Central memory CD8-positive, alpha-beta T cell (primary cell): Measurements from ENCODE around the gene HOXC12.

Experiments used
- ATAC-seq: fragments of 150-1000 bp; cut with Tn5 transposase; replicated peaks from 2 replicates; pipeline ENCODE4 v1.10.0; 2022; ENCODE audit warnings: mild to moderate bottlenecking, moderate FRiP score, moderate number of reproducible peaks; ENCODE audit not compliant: poor library complexity, severe bottlenecking; ENCODE audit errors: extremely low read depth
- DNase-seq, 2 donors: peaks; one replicate each; pipeline ENCODE4 v3.0.0; 2021; ENCODE audit warnings: low spot score in 2 of 2
- H3K27ac Mint-ChIP-seq: one replicate; pipeline ENCODE4 v1.8.0; 2022; ENCODE audit warnings: low read depth, mild to moderate bottlenecking, moderate library complexity, mixed read lengths
- H3K27me3 Mint-ChIP-seq: one replicate; pipeline ENCODE4 v1.8.0; 2022; ENCODE audit warnings: mixed read lengths
- H3K36me3 Mint-ChIP-seq: one replicate; pipeline ENCODE4 v1.8.0; 2022; ENCODE audit warnings: mild to moderate bottlenecking, moderate library complexity, mixed read lengths; ENCODE audit not compliant: insufficient read depth
- H3K4me1 Mint-ChIP-seq: one replicate; pipeline ENCODE4 v1.8.0; 2022; ENCODE audit warnings: mixed read lengths
- H3K4me3 Mint-ChIP-seq: one replicate; pipeline ENCODE4 v1.8.0; 2022; ENCODE audit warnings: mild to moderate bottlenecking, moderate library complexity, mixed read lengths
- H3K9me3 Mint-ChIP-seq: one replicate; pipeline ENCODE4 v1.8.0; 2022; ENCODE audit warnings: mixed read lengths

HOXC12 gene

DNA sequence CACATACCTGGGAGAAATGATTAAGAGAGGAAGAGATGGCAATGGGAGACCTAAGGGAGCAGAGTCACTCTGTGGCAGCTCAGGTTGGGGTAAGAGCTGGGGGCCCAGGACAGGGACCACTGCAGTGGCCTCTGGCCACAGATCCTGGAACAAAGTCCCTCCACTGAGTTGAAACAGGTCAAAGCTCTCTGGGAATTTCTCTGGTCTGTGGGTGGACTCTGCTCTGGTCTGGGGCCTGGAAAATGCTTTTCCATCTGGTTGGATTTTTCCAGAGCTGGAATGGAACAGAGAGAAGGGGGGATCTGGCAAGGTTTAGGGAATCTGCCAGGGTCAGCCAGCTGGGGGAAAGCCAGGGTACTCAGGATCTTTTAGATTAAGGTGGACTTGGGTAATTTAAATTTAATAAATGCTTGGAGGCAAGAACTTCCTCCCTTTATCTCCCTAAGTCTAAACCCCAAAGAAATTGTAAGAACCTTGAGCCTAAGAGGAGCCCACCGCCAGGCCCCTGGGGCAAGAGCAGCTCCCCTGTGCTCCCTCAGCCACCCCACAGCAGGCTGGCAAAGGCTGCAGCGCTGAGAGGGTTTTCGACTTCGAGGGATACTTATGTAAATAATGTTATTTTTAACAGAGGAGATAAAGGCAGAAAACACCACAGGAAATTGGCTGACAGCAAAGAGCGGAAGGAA lies 34.0 kb downstream of the HOXC12 start:
- Mint-ChIP-seq H3K9me3 (no peaks in the 10 kb centered on the region), H3K27ac (no peak overlapping the region), H3K36me3 (peaks cover 27% of the 10 kb centered on the region), H3K4me1 (peaks cover 51% of the 10 kb centered on the region), H3K27me3 (peaks cover 99% of the 10 kb centered on the region), H3K4me3 (peak overlapping the region; percentile 44)
- DNase-seq, result no peak
- ATAC-seq, result no peak

DNA sequence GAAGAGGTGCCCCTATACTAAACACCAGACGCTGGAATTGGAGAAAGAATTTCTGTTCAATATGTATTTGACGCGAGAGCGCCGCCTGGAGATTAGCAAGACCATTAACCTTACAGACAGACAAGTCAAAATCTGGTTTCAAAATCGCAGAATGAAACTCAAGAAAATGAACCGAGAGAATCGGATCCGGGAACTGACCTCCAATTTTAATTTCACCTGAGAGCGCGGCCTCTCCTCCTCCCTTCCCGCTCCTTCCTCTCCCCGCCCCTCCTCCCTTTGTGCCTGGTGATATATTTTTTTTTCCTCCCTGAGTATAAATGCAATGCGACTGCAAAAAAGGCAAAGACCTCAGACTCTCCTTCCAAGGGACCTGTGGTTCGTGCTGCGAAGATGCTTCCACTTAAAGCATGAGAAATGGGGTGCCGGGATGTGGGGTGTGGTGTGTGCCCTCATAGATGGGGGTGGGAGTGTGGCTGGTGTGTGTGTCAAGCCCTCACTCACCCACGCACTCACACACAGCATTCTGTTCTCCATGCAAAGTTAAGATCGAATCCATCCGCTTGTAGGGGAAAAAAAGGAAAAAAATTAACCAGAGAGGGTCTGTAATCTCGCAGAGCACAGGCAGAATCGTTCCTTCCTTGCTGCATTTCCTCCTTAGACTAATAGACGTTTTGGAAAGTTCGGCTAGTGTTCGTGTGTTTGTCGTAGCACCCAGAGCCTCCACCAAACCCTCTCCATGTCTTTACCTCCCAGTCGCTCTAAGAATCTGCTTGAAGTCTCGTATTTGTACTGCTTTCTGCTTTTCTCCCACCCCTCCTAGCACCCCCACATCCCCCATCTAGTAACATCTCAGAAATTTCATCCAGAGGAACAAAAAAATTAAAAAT lies 34.8 kb downstream of the HOXC12 start:
- Mint-ChIP-seq H3K4me3 (peak overlapping the region; percentile 44), H3K27me3 (peaks cover 100% of the 10 kb centered on the region), H3K36me3 (peaks cover 27% of the 10 kb centered on the region), H3K9me3 (no peaks in the 10 kb centered on the region), H3K27ac (no peak overlapping the region), H3K4me1 (peaks cover 58% of the 10 kb centered on the region)
- DNase-seq, result no peak
- no peak for ATAC-seq

DNA sequence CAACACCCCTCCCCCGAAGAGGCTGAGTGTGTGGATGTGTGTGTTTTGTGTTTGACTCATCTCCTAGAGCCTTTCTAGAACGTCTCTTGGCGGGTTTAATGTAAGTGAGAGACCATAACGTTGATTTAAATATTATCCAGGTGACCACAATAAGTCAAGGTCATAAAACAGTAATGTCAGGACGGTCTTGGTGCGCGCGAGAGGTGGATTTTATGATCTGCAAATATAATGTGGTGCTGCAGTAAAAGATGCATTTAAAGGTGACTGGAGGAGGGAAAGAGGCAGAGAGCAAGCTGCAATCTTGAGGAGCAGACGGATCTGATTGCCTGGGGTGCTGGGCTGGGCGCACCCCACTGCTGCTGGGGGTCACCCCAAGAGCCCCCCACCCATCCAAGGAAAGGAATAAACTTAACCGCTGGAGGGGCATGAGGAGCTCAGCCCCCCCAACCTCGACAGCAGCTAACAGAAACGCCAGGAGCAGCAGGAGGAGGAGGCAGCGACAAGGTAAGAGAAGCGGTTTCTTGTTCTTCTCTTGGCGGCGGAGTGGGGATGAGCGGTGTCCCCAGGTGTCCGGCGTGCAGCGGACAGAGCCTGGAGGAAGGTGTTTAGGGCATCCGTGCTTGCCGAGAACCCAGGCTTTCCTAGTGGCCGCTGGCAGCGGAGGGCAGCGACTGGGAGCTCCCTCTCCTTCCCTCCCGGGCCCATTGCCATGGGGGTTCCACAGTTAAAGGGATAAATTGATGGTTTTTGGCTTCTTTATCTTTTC lies 35.8 kb downstream of the HOXC12 start:
- DNase-seq (no peak), ATAC-seq (no peak)
- Mint-ChIP-seq H3K36me3 (peaks cover 25% of the 10 kb centered on the region), H3K4me1 (peaks cover 58% of the 10 kb centered on the region), H3K4me3 (peak overlapping the region; percentile 44), H3K9me3 (no peaks in the 10 kb centered on the region), H3K27me3 (peaks cover 100% of the 10 kb centered on the region), H3K27ac (no peak overlapping the region)

DNA sequence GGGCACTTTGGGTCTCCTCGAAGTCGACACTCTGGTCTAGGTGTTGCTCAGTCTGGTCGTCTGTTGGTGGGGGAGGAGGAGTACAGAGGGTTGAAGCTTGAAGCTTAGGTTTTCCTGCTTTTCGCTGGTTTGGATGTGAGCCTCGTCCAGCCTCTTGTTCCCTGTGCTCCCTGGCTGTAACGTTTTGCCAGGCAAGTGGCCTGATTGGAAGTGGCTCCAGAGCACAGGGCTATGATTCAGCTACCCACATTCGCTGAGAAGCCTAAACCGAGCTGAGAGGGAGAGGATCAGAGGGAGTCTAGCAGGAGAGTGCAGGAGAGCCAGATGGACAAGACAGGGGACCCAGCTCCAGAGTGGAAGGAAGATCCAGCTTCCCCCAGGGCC lies 36.4 kb downstream of the HOXC12 start:
- no peak for DNase-seq
- peaks cover 100% of the 10 kb centered on the region for H3K27me3 Mint-ChIP-seq
- H3K27ac Mint-ChIP-seq, result no peak overlapping the region
- peaks cover 23% of the 10 kb centered on the region for H3K36me3 Mint-ChIP-seq
- no peaks in the 10 kb centered on the region for H3K9me3 Mint-ChIP-seq
- no peak for ATAC-seq
- H3K4me3 Mint-ChIP-seq, result no peak overlapping the region
- H3K4me1 Mint-ChIP-seq, result peaks cover 60% of the 10 kb centered on the region

DNA sequence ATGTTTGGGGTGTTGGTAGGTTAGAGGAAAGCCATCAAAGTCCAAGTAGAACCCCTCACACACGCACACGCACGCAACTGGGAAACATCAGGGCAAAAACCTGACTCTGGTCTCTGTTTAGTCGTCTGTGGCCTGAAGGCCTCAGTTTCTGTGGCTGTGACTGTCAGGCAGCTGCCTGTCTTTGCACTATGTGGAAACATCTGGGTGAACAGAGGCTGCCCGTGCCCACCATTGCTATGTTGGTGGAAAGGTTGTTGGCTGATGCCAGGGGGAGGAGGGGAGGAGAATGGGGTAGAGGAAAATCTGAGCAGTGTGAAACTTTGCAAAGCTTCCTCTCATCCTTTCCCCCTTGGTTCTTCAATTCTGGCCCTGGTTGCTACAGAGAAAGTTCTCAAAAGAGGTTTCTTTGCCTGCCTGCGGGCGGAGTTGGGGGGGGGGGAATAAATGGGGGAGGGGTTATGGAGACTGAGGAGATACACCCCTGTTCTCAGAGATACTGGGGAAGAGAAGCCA lies 37.7 kb downstream of the HOXC12 start:
- no peak for ATAC-seq
- H3K36me3 Mint-ChIP-seq, result peaks cover 23% of the 10 kb centered on the region

DNA sequence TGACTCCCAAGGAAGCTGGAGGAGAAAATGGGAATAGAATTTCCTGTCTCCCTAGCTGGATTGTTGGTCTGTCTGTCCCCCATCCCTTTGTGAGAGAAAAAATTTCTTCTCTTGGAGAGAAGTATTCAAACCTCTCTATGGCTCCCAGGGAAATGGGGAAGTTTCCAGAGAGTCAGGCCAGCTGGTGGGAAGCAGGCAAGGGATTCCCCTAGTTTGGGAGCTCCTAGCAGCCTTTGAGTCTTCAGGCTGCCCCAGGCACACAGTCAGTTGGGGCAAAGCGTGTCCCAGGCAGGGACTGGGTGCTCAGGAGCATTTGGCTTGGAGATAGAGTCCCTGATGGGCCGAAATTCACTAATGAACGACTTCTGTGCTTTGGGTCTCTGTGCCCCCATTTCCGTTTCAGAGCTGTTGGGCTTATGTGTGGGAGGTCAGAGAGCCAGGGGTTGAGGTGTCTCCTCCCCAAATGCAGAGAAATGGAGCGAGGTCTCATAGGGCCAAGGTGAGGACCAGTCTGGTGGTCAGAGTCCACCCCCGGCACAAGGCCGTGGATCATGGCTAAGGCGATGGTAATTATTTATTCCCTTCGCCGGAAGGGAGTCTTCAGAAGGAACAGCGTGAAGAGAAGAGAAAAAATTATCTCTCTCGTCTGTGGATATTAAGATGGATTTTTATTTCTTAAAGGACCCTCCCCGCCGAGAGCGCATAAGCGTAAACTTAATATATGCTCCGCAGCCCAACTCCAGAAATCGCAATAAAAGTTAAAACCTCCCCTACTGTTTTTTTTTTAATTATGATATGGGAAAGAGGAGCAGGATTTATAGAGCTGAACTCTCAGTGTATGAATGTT lies 38.7 kb downstream of the HOXC12 start:
- peak overlapping the region; percentile 73 for H3K4me3 Mint-ChIP-seq
- ATAC-seq (no peak), DNase-seq (no peak)
- peaks cover 100% of the 10 kb centered on the region for H3K27me3 Mint-ChIP-seq
- no peaks in the 10 kb centered on the region for H3K9me3 Mint-ChIP-seq
- H3K36me3 Mint-ChIP-seq, result peaks cover 23% of the 10 kb centered on the region
- H3K27ac Mint-ChIP-seq, result peak overlapping the region; percentile 75
- peaks cover 56% of the 10 kb centered on the region for H3K4me1 Mint-ChIP-seq

More for the DNA sequence above, 37.7 kb downstream of the HOXC12 start:
- Mint-ChIP-seq H3K27ac (no peak overlapping the region), H3K4me3 (no peak overlapping the region), H3K27me3 (peaks cover 100% of the 10 kb centered on the region), H3K9me3 (no peaks in the 10 kb centered on the region), H3K4me1 (peaks cover 55% of the 10 kb centered on the region)
- DNase-seq, result no peak

DNA sequence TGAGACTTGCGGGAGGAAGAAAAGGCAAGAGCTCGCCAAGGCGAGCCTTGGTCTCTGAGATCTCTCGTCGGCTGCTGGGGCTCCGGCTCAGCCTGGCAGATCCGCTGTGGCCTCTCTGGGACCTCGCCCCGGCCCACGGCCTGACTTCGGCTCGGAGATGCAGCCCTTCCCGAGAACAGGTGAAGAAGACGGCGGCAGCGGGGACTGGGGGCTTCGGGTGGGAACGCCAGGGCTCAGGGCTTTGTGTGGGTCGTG lies 39.2 kb downstream of the HOXC12 start:
- ATAC-seq (no peak), DNase-seq (no peak)
- peaks cover 24% of the 10 kb centered on the region for H3K36me3 Mint-ChIP-seq
- peaks cover 50% of the 10 kb centered on the region for H3K4me1 Mint-ChIP-seq
- peaks cover 100% of the 10 kb centered on the region for H3K27me3 Mint-ChIP-seq
- H3K4me3 Mint-ChIP-seq, result peak overlapping the region; percentile 73
- no peaks in the 10 kb centered on the region for H3K9me3 Mint-ChIP-seq
- H3K27ac Mint-ChIP-seq, result peak overlapping the region; percentile 75

DNA sequence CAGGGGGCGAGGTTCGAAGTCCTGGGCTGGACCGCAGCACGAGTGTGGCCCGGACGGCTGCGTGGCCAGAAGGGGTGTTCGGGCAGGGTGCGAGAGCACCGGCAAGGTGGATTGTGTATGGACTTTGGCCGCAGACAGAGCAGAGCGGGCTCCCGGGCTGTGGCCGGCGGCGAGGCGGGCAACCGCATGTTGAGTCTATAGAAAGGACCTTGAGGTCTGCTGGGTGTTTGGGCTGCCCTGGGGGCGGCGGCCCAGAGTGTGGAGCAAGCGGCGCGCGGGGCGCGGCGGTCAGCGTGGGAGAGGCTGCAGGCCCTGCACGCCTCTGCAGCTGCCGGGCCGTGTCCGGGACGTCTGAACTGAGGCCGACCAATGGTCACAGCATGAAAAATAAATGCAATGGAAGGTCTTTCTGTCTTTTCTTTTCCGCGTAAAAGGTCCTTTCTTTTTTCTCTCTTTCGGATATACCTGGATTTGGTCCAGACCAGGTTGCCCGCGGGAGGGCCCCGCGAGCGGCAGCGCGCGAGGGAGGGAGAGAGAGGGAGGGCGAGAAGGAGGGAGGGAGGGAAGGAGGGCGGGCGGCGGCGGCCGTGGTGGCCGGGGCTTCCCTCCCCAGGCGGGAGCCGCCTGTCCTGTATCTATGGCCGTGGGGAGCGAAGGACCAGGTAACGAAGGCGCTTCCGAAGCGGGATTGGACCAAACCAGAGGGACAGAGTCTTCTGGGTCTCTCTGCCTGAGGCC lies 39.7 kb downstream of the HOXC12 start:
- peaks cover 48% of the 10 kb centered on the region for H3K4me1 Mint-ChIP-seq
- no peak for ATAC-seq
- H3K27me3 Mint-ChIP-seq, result peaks cover 100% of the 10 kb centered on the region
- peaks cover 23% of the 10 kb centered on the region for H3K36me3 Mint-ChIP-seq
- no peak for DNase-seq
- peak overlapping the region; percentile 83 for H3K4me3 Mint-ChIP-seq
- no peaks in the 10 kb centered on the region for H3K9me3 Mint-ChIP-seq
- peak overlapping the region; percentile 75 for H3K27ac Mint-ChIP-seq

DNA sequence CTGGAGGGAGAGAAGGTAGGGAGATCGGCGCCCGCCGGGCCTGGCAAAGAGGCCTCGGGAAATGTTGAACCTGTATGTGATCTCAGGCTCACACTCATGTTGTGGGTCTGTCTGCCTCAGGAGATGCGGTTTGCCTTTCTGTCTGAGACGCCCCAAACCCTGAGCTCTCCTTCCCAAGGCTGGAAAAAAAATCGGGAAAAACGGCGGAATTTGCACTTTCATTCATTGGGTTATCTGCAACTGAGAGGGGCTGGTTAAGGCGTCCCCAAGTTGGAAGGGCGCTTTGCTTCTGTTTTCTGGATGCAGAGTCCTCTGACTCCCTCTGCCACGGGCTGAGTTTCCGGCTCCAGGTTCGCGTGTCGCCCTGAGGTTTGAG lies 40.3 kb downstream of the HOXC12 start:
- peaks cover 27% of the 10 kb centered on the region for H3K36me3 Mint-ChIP-seq
- peak overlapping the region; percentile 83 for H3K4me3 Mint-ChIP-seq
- H3K27ac Mint-ChIP-seq, result no peak overlapping the region
- H3K9me3 Mint-ChIP-seq, result no peaks in the 10 kb centered on the region
- DNase-seq, result no peak
- H3K4me1 Mint-ChIP-seq, result peaks cover 45% of the 10 kb centered on the region
- H3K27me3 Mint-ChIP-seq, result peaks cover 100% of the 10 kb centered on the region
- ATAC-seq, result no peak

DNA sequence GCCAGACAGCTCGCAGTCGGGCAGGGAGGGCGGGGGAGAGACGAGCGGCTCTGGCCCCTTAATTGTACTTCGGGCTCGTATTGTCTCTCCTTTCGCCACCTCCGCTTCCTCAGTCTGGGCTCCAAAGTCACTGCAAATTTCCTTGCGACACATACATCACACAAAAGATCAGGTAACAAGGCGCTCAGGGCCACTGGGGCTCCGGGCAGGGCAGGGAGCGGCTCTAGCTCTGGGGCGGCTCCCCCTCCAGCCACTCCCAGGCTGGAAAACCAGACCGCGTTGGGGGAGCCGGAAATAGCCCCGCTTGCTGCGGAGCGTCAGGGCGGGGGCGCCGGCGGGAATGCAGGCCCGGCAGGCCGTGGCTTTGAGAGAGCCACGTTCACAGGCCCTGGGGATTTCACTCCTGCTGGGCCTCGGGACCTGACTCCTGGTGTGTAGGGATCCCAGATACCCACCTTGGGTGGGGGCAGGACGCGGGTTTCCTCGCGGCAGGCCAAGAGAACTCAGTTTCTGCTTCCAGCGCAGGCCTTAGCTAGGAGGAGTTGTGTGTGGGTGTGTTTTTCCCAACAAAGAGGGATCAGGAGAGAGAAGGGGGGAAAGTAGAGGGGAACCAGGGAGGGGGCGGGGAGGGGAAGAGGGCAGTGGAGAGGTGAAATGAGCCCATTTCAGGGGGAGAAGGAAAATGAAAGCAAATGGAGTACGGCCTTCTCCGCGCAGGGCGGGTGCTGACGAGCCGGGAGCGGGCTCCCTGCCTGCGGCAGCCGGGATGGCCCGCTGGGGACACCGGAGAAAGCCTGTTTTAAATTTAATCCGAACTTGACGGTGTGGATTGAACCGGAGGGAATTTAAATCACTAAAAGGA lies 40.9 kb downstream of the HOXC12 start:
- H3K9me3 Mint-ChIP-seq, result no peaks in the 10 kb centered on the region
- H3K27ac Mint-ChIP-seq, result no peak overlapping the region
- DNase-seq, result no peak
- H3K27me3 Mint-ChIP-seq, result peaks cover 100% of the 10 kb centered on the region
- peaks cover 39% of the 10 kb centered on the region for H3K4me1 Mint-ChIP-seq
- H3K4me3 Mint-ChIP-seq, result peak overlapping the region; percentile 83
- ATAC-seq, result peak; percentile 33
- peaks cover 21% of the 10 kb centered on the region for H3K36me3 Mint-ChIP-seq
